Measurements from ENCODE around the gene TMEM178B. TPM values are rescaled to one million over a fixed set of nuclear protein-coding genes. Genes with fewer than 3 reads are reported as not detected.

TMEM178B gene
- total RNA-seq, 1 experiment from 2014 or later, result 0.39 TPM

- CTCF ChIA-PET, result no interaction called here
- no peak overlapping the region for H3K27ac ChIP-seq (ENCODE audit: low read length)
- intact Hi-C loops (cut with micrococcal nuclease; ENCODE audit: unreplicated experiment) (no loop called here), in situ Hi-C loops (cut with HindIII; ENCODE audit: low pct_unique_long_range_greater_than_20kb, low sequenced_read_pairs) (no loop called here)
- H3K4me1 ChIP-seq (ENCODE audit: control insufficient read depth, insufficient read depth, low read length), result no peaks in the 10 kb centered on the region
- H3K4me3 ChIP-seq (ENCODE audit: low read depth in 2 of 2, low read length in 2 of 2), result no peak overlapping the region
- H3K9me3 ChIP-seq (ENCODE audit: control insufficient read depth, insufficient read depth, low read depth, low read length), result no peaks in the 10 kb centered on the region
- TF ChIP-seq SIN3A (IDR thresholded peaks at IDR 0.05; ENCODE audit: borderline replicate concordance, insufficient read depth, low read depth, low read length) (no peak), POLR2AphosphoS5 (IDR thresholded peaks at IDR 0.05; ENCODE audit: low read depth, low read length) (no peak), TCF7L2 (IDR thresholded peaks at IDR 0.05; ENCODE audit: low read depth, low read length) (no peak)
- TF ChIP-seq, protein P1, sequence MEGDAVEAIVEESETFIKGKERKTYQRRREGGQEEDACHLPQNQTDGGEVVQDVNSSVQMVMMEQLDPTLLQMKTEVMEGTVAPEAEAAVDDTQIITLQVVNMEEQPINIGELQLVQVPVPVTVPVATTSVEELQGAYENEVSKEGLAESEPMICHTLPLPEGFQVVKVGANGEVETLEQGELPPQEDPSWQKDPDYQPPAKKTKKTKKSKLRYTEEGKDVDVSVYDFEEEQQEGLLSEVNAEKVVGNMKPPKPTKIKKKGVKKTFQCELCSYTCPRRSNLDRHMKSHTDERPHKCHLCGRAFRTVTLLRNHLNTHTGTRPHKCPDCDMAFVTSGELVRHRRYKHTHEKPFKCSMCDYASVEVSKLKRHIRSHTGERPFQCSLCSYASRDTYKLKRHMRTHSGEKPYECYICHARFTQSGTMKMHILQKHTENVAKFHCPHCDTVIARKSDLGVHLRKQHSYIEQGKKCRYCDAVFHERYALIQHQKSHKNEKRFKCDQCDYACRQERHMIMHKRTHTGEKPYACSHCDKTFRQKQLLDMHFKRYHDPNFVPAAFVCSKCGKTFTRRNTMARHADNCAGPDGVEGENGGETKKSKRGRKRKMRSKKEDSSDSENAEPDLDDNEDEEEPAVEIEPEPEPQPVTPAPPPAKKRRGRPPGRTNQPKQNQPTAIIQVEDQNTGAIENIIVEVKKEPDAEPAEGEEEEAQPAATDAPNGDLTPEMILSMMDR (IDR thresholded peaks at IDR 0.05), result no peak
- H3K27me3 ChIP-seq (ENCODE audit: control insufficient read depth, insufficient read depth, low read length), result 0 out of 2 replicates have a peak, but pooled peaks cover 3% of the 10 kb centered on the region
- BruUV-seq (replicated peaks), result no TSS peak
- POLR2A ChIA-PET, result interaction anchor here (0.6 kb wide), 1 partner anchor 346 kb away, joined by 3 read pairs; no protein-coding TSS in a partner anchor
- no peaks in the 10 kb centered on the region for H3K36me3 ChIP-seq (ENCODE audit: control insufficient read depth, insufficient read depth, low read length)
- DNase-seq (ENCODE audit: low read depth, low spot score) (no peak), ATAC-seq (no peak)
These were observed 357.2 kb downstream of the TMEM178B start for GRCh38 chr7:141431140-141431479.

DNA sequence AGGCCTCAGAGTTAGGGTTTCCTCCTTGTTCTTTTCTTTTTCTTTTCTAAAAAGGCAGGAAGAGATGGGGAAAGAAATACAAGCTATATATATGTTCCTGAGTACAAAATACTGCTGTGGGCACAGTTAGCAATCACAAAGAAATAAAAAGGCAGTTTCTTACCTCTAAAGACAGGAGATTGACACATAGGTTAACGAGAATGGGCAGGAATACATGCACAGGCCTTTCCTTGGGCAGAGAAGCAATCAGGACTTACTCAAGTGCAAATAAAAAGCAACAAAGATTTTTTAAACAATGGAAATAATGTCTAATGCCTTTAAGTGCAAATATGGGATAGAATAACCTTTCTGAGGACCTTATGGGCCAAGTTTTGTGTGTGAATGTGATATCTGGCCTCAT lies 357.8 kb downstream of the TMEM178B start:
- ATAC-seq (no peak), DNase-seq (ENCODE audit: low read depth, low spot score) (no peak)
- Histone ChIP-seq H3K27me3 (ENCODE audit: control insufficient read depth, insufficient read depth, low read length) (0 out of 2 replicates have a peak, but pooled peaks cover 3% of the 10 kb centered on the region), H3K36me3 (ENCODE audit: control insufficient read depth, insufficient read depth, low read length) (no peaks in the 10 kb centered on the region), H3K4me1 (ENCODE audit: control insufficient read depth, insufficient read depth, low read length) (no peaks in the 10 kb centered on the region), H3K9me3 (ENCODE audit: control insufficient read depth, insufficient read depth, low read depth, low read length) (no peaks in the 10 kb centered on the region), H3K27ac (ENCODE audit: low read length) (no peak overlapping the region), H3K4me3 (ENCODE audit: low read depth in 2 of 2, low read length in 2 of 2) (no peak overlapping the region)
- ChIA-PET CTCF (no interaction called here), POLR2A (no interaction called here)
- intact Hi-C loops (cut with micrococcal nuclease; ENCODE audit: unreplicated experiment) (no loop called here), in situ Hi-C loops (cut with HindIII; ENCODE audit: low pct_unique_long_range_greater_than_20kb, low sequenced_read_pairs) (no loop called here)
- TF ChIP-seq, protein P2, sequence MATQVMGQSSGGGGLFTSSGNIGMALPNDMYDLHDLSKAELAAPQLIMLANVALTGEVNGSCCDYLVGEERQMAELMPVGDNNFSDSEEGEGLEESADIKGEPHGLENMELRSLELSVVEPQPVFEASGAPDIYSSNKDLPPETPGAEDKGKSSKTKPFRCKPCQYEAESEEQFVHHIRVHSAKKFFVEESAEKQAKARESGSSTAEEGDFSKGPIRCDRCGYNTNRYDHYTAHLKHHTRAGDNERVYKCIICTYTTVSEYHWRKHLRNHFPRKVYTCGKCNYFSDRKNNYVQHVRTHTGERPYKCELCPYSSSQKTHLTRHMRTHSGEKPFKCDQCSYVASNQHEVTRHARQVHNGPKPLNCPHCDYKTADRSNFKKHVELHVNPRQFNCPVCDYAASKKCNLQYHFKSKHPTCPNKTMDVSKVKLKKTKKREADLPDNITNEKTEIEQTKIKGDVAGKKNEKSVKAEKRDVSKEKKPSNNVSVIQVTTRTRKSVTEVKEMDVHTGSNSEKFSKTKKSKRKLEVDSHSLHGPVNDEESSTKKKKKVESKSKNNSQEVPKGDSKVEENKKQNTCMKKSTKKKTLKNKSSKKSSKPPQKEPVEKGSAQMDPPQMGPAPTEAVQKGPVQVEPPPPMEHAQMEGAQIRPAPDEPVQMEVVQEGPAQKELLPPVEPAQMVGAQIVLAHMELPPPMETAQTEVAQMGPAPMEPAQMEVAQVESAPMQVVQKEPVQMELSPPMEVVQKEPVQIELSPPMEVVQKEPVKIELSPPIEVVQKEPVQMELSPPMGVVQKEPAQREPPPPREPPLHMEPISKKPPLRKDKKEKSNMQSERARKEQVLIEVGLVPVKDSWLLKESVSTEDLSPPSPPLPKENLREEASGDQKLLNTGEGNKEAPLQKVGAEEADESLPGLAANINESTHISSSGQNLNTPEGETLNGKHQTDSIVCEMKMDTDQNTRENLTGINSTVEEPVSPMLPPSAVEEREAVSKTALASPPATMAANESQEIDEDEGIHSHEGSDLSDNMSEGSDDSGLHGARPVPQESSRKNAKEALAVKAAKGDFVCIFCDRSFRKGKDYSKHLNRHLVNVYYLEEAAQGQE (IDR thresholded peaks at IDR 0.05; ENCODE audit: insufficient read depth in 1 of 2, low read depth in 2 of 2, low read length in 1 of 2), result no peak
- no peak for TF ChIP-seq TCF7L2 (IDR thresholded peaks at IDR 0.05; ENCODE audit: low read depth, low read length)
- no peak for TF ChIP-seq SIN3A (IDR thresholded peaks at IDR 0.05; ENCODE audit: borderline replicate concordance, insufficient read depth, low read depth, low read length)
- TF ChIP-seq POLR2AphosphoS5 (IDR thresholded peaks at IDR 0.05; ENCODE audit: low read depth, low read length), result no peak
- TF ChIP-seq, protein P1 (IDR thresholded peaks at IDR 0.05), result no peak
- BruUV-seq (replicated peaks), result no TSS peak

Data from Panc1 (cell line).